Thoracic aorta (tissue), 2 donors: ENCODE results near the gene HECW1. TPM values are rescaled to one million over a fixed set of nuclear protein-coding genes. Genes with fewer than 3 reads are reported as not detected.
"Not testable (repeated sequence)": the region's sequence is repeated elsewhere in the genome, so short reads cannot be mapped to it uniquely, and the experiment has no call there.

Source experiments
- ATAC-seq: fragments of 150-250 bp; one replicate; pipeline ENCODE4 v1.8.0; 2017; ENCODE audit warnings: low read depth; ENCODE audit not compliant: insufficient number of reproducible peaks, low FRiP score
- DNase-seq: peaks from one replicate; pipeline ENCODE4 v3.0.0-alpha.2; 2020; ENCODE audit warnings: low spot score
- H3K27ac ChIP-seq, 2 donors: fragments of 200-600 bp; sonication (generic); 1 replicate in 1 of 2; 2 replicates in 1 of 2; pipeline ENCODE4 v1.5.1; 2016; ENCODE audit warnings: mild to moderate bottlenecking in 2 of 2, moderate library complexity in 2 of 2
- H3K27me3 ChIP-seq: fragments of 200-600 bp; sonication (generic); replicated peaks from 2 replicates; pipeline ENCODE4 v1.6.0; 2016; ENCODE audit warnings: mild to moderate bottlenecking; ENCODE audit not compliant: insufficient read depth
- H3K36me3 ChIP-seq: fragments of 200-600 bp; sonication (generic); one replicate; pipeline ENCODE4 v1.5.1; 2016
- H3K4me1 ChIP-seq, 2 donors: fragments of 200-600 bp; sonication (generic); 1 replicate in 1 of 2; 2 replicates in 1 of 2; pipeline versions ENCODE4 v1.5.1 to v1.6.0; 2016; ENCODE audit warnings: low read depth in 2 of 2, mild to moderate bottlenecking in 1 of 2; ENCODE audit not compliant: control insufficient read depth in 1 of 2
- H3K4me3 ChIP-seq: fragments of 200-600 bp; sonication (generic); 2 replicates; pipeline ENCODE4 v1.5.1; 2016; ENCODE audit warnings: mild to moderate bottlenecking
- H3K9me3 ChIP-seq: fragments of 200-600 bp; sonication (generic); 2 replicates; pipeline ENCODE4 v1.5.1; 2016
- total RNA-seq, 2 donors: library from RNA; depleted of rRNA; stranded (reverse); fragments of >200 nt; gene quantifications; one replicate each; pipeline versions ENCODE4 v1.1.0 to v1.2.3, GENCODE V29; 2016
- TF ChIP-seq, protein P1 (sequence below): fragments of 200-600 bp; sonication (generic); IDR thresholded peaks from one replicate; pipeline ENCODE4 v1.5.1; 2019; ENCODE audit warnings: antibody characterized with exemption

HECW1 gene
- total RNA-seq, 2 donors from 2014 or later: 0.28 to 2.3 TPM

DNA sequence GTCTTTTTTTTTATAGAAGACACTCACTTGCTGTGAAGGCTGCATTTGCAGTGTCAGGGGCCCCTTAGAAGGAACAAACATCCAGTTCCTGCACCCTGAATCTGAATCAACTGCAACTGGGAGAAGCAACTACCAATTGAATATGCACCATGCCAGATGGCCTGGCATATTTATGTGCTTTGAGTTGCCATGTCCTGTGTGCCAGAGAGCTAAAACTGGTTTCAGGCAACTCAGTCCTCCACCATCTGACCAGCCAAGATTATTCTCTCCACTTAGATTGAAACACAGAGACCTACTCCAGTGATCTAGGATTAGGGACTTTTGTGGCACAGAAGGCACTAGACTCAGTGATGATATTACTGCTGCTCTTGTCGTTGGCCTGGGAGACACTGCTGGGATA, 225.4 kb downstream of the HECW1 start:
- TF ChIP-seq, protein P1, sequence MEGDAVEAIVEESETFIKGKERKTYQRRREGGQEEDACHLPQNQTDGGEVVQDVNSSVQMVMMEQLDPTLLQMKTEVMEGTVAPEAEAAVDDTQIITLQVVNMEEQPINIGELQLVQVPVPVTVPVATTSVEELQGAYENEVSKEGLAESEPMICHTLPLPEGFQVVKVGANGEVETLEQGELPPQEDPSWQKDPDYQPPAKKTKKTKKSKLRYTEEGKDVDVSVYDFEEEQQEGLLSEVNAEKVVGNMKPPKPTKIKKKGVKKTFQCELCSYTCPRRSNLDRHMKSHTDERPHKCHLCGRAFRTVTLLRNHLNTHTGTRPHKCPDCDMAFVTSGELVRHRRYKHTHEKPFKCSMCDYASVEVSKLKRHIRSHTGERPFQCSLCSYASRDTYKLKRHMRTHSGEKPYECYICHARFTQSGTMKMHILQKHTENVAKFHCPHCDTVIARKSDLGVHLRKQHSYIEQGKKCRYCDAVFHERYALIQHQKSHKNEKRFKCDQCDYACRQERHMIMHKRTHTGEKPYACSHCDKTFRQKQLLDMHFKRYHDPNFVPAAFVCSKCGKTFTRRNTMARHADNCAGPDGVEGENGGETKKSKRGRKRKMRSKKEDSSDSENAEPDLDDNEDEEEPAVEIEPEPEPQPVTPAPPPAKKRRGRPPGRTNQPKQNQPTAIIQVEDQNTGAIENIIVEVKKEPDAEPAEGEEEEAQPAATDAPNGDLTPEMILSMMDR: no peak
- no peak for DNase-seq
- no peak for ATAC-seq
- no peaks in the 10 kb centered on the region for H3K4me1 ChIP-seq
- H3K36me3 ChIP-seq: no peaks in the 10 kb centered on the region
- no peak overlapping the region for H3K4me3 ChIP-seq
- no peak overlapping the region for H3K27ac ChIP-seq
- H3K9me3 ChIP-seq: no peaks in the 10 kb centered on the region
- H3K27me3 ChIP-seq: no peaks in the 10 kb centered on the region

DNA sequence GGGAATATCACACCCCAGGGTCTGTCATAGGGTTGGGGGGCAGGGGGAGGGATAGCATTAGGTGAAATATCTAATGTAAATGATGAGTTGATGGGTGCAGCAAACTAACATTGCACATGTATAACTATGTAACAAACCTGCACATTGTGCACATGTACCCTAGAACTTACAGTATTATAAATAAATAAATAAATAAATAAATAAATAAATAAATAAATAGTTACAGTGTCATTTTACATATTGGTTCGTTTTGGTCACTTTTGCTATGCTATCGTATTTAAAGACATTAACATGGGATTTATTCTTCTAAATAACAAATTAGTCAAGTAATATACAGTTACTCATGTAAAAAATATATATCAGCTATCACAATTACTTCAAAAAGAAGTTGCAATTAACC, 228.7 kb downstream of the HECW1 start:
- Histone ChIP-seq H3K9me3 (no peaks in the 10 kb centered on the region), H3K27ac (no peak overlapping the region), H3K36me3 (no peaks in the 10 kb centered on the region), H3K4me3 (no peak overlapping the region), H3K27me3 (no peaks in the 10 kb centered on the region), H3K4me1 (no peaks in the 10 kb centered on the region)
- TF ChIP-seq, protein P1: no peak
- no peak for DNase-seq
- no peak for ATAC-seq

DNA sequence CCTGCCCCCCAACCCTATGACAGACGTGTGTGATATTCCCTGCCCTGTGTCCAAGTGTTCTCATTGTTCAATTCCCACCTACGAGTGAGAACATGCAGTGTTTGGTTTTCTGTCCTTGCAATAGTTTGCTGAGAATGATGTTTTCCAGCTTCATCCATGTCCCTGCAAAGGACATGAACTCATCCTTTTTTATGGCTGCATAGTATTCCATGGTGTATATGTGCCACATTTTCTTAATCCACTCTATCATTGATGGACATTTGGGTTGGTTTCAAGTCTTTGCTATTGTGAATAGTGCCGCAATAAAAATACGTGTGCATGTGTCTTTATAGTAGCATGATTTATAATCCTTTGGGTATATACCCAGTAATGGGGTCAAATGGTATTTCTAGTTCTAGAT, 231.0 kb downstream of the HECW1 start:
- H3K27me3 ChIP-seq, H3K4me1 ChIP-seq, H3K27ac ChIP-seq, H3K4me3 ChIP-seq, ATAC-seq, DNase-seq, H3K9me3 ChIP-seq, H3K36me3 ChIP-seq: not testable (repeated sequence)

DNA sequence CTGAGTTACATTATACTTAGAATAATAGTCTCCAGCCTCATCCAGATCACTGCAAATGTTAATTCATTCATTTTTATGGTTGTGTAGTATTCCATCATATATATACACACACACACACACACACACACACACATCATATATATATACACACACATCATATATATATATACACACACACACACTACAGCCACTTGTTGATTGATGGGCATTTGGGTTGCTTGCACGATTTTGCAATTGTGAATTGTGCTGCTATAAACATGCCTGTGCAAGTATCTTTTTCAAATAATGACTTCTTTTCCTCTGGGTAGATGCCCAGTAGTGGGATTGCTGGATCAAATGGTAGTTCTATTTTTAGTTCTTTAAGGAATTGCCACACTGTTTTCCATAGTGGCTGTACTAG, 233.2 kb downstream of the HECW1 start:
- H3K9me3 ChIP-seq, H3K27ac ChIP-seq, H3K4me1 ChIP-seq, H3K27me3 ChIP-seq, ATAC-seq, H3K36me3 ChIP-seq, DNase-seq, H3K4me3 ChIP-seq: not testable (repeated sequence)

DNA sequence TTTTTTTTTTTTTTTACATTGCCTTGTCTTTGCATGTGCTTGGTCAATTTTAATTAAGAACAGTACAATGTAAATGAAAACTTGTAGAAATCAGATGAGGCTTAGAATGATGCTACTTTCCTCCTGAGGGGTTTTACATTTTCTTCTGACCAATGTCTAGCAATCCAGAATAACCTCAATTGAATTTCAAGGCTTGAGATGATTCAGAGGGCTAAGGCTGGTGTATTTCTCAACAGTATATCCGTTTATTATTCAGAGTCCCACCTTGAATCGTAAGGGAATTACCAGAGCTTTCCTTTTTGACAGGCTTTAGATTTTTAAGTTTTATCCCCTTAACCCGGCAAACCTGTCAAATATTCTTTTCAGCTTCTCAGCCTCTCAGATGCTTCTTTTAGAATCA, 239.2 kb downstream of the HECW1 start:
- Histone ChIP-seq H3K27me3 (no peaks in the 10 kb centered on the region), H3K36me3 (no peaks in the 10 kb centered on the region), H3K4me1 (no peaks in the 10 kb centered on the region), H3K4me3 (no peak overlapping the region), H3K27ac (no peak overlapping the region), H3K9me3 (no peaks in the 10 kb centered on the region)
- no peak for ATAC-seq
- no peak for DNase-seq
- TF ChIP-seq, protein P1: no peak

DNA sequence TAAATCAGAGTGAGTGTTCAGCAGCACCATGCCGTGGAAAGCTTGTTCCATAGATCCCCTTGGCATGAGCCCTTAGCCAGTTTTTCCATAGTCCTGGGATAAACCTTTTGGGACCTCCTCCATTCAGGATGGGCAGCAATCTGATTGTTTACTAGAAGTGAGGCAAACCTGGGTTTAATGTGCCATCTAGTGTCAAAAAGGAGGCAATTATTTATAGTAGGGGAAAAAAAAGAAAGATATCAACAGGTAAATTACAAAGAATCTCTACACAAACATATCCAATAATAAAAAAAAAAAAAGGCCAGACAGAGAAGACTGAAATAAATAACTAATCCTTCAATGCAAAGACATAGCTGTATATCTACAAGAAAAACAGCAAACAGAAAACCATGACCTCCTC, 241.5 kb downstream of the HECW1 start:
- Histone ChIP-seq H3K4me1 (no peaks in the 10 kb centered on the region), H3K4me3 (no peak overlapping the region), H3K36me3 (no peaks in the 10 kb centered on the region), H3K9me3 (no peaks in the 10 kb centered on the region), H3K27ac (no peak overlapping the region), H3K27me3 (no peaks in the 10 kb centered on the region)
- no peak for DNase-seq
- no peak for ATAC-seq
- TF ChIP-seq, protein P1: no peak
